Mesenchymal stem cell (in vitro differentiated cells and primary cell): ENCODE measurements around the gene GTF2A2.
A peak's percentile ranks its signal among the peaks of the same experiment; 100 is the strongest.

Experiments used
- DNase-seq: peaks from one replicate; pipeline ENCODE4 v3.0.0-alpha.2; 2013
- H2AFZ ChIP-seq: one replicate; pipeline ENCODE4 v1.6.1; 2013; ENCODE audit warnings: low read depth, mild to moderate bottlenecking, control low read depth, inconsistent platforms, low read length, moderate library complexity
- H2AK5ac ChIP-seq: 2 replicates; pipeline ENCODE4 v1.6.1; 2013; ENCODE audit warnings: low read length, moderate library complexity, mild to moderate bottlenecking, inconsistent platforms; ENCODE audit not compliant: severe bottlenecking
- H2BK120ac ChIP-seq: one replicate; pipeline ENCODE4 v1.6.1; 2013; ENCODE audit warnings: low read depth, mild to moderate bottlenecking, inconsistent platforms, low read length, moderate library complexity
- H2BK12ac ChIP-seq, 2 experiments: one replicate each; pipeline ENCODE4 v1.6.1; 2013; ENCODE audit warnings: inconsistent platforms in 2 of 2, low read length in 2 of 2, mild to moderate bottlenecking in 2 of 2, moderate library complexity in 2 of 2, control low read depth in 1 of 2
- H2BK15ac ChIP-seq: one replicate; pipeline ENCODE4 v1.6.1; 2013; ENCODE audit warnings: mild to moderate bottlenecking, low read depth, inconsistent platforms; ENCODE audit not compliant: poor library complexity, severe bottlenecking
- H2BK5ac ChIP-seq: 2 replicates; pipeline ENCODE4 v1.6.1; 2013; ENCODE audit warnings: low read depth, mild to moderate bottlenecking, low read length, control low read depth, inconsistent platforms; ENCODE audit not compliant: poor library complexity, severe bottlenecking
- H3K14ac ChIP-seq, 2 experiments: one replicate each; pipeline ENCODE4 v1.6.1; 2013; ENCODE audit warnings: inconsistent platforms in 2 of 2, low read length in 2 of 2, control low read depth in 1 of 2, mild to moderate bottlenecking in 1 of 2, moderate library complexity in 1 of 2
- H3K18ac ChIP-seq, 2 experiments: one replicate each; pipeline ENCODE4 v1.6.1; 2013; ENCODE audit warnings: inconsistent platforms in 2 of 2, low read length in 2 of 2, control low read depth in 1 of 2, low read depth in 1 of 2, mild to moderate bottlenecking in 1 of 2
- H3K23ac ChIP-seq, 2 experiments: one replicate each; pipeline ENCODE4 v1.6.1; 2013; ENCODE audit warnings: inconsistent platforms in 2 of 2, low read length in 2 of 2, mild to moderate bottlenecking in 2 of 2, moderate library complexity in 2 of 2, control low read depth in 1 of 2
- H3K27ac ChIP-seq: 2 replicates; pipeline ENCODE4 v1.5.1; 2013; ENCODE audit warnings: mild to moderate bottlenecking, moderate library complexity, low read length, control low read depth, inconsistent platforms; ENCODE audit not compliant: poor library complexity, severe bottlenecking
- H3K27me3 ChIP-seq, 2 experiments: 2 replicates each; pipeline versions ENCODE4 v1.6.1 to v1.7.0; 2013; ENCODE audit warnings: low read length in 2 of 2, mild to moderate bottlenecking in 2 of 2, moderate library complexity in 2 of 2, control low read depth in 1 of 2, inconsistent platforms in 1 of 2; ENCODE audit not compliant: control insufficient read depth in 1 of 2, insufficient read depth in 1 of 2
- H3K36me3 ChIP-seq, 2 experiments: 2 replicates each; pipeline versions ENCODE4 v1.6.1 to v1.7.0; 2013; ENCODE audit warnings: low read length in 2 of 2, control low read depth in 1 of 2, inconsistent platforms in 1 of 2, low read depth in 1 of 2, mild to moderate bottlenecking in 1 of 2; ENCODE audit not compliant: insufficient read depth in 2 of 2, control insufficient read depth in 1 of 2
- H3K4ac ChIP-seq, 2 experiments: one replicate each; pipeline ENCODE4 v1.6.1; 2013; ENCODE audit warnings: inconsistent platforms in 2 of 2, low read length in 2 of 2, mild to moderate bottlenecking in 2 of 2, moderate library complexity in 2 of 2, control low read depth in 1 of 2, low read depth in 1 of 2
- H3K4me1 ChIP-seq: 2 replicates; pipeline ENCODE4 v1.6.1; 2013; ENCODE audit warnings: low read depth, low read length, control low read depth; ENCODE audit not compliant: control insufficient read depth, insufficient read depth
- H3K4me2 ChIP-seq: 2 replicates; pipeline ENCODE4 v1.6.1; 2013; ENCODE audit warnings: low read length, mild to moderate bottlenecking, inconsistent platforms; ENCODE audit not compliant: poor library complexity, severe bottlenecking
- H3K4me3 ChIP-seq, 2 experiments: 2 replicates each; pipeline versions ENCODE4 v1.5.1 to v1.7.0; 2013; ENCODE audit warnings: low read length in 2 of 2, mild to moderate bottlenecking in 2 of 2, control low read depth in 1 of 2, low read depth in 1 of 2; ENCODE audit not compliant: insufficient read depth in 1 of 2
- H3K79me1 ChIP-seq: replicated peaks from 2 replicates; pipeline ENCODE4 v1.6.1; 2013; ENCODE audit warnings: mild to moderate bottlenecking, control low read depth, low read length, inconsistent platforms; ENCODE audit not compliant: poor library complexity, severe bottlenecking
- H3K9ac ChIP-seq: 2 replicates; pipeline ENCODE4 v1.7.0; 2013; ENCODE audit warnings: mild to moderate bottlenecking, low read length, moderate library complexity
- H3K9me3 ChIP-seq: 2 replicates; pipeline ENCODE4 v1.7.0; 2013; ENCODE audit warnings: mild to moderate bottlenecking, low read length; ENCODE audit not compliant: control insufficient read depth
- H4K8ac ChIP-seq: one replicate; pipeline ENCODE4 v1.6.1; 2013; ENCODE audit warnings: inconsistent platforms, mild to moderate bottlenecking, low read length, moderate library complexity
- H4K91ac ChIP-seq: one replicate; pipeline ENCODE4 v1.6.1; 2013; ENCODE audit warnings: mild to moderate bottlenecking, low read length, inconsistent platforms
- WGBS: methylation state at CpG from one replicate; pipeline ENCODE4 v1.1.7; 2013; ENCODE audit warnings: mixed read lengths; 5-methylcytosine and 5-hydroxymethylcytosine counted together

GTF2A2 gene

DNA sequence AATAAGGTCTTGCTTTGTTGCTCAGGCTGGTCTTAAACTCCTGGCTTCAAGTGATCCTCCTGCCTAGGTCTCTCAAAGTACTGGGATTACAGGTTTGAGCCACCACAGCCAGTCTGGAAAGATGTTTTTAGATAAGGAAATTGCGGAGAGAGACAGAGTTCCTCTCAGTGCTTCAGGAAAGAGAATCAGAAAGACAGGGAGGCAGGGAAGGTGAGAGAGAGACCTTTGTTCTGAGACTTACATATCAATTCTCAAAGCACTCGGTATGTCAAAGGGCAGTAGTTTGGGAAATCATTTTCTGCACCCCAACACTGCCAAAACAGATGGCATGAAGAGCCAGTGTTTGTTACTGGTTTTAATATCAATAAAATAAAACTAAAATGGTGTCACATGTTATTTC is 58.9 kb downstream of the GTF2A2 start:
- H2BK12ac ChIP-seq: no peak overlapping the region
- H3K9ac ChIP-seq: no peak overlapping the region
- H3K4me3 ChIP-seq: no peak overlapping the region
- no peak overlapping the region for H2AK5ac ChIP-seq
- H3K18ac ChIP-seq: no peak overlapping the region
- no peak overlapping the region for H4K8ac ChIP-seq
- no peak overlapping the region for H2BK15ac ChIP-seq
- H3K4ac ChIP-seq: no peak overlapping the region
- no peaks in the 10 kb centered on the region for H3K79me1 ChIP-seq
- no peak overlapping the region for H2AFZ ChIP-seq
- no peak overlapping the region for H3K23ac ChIP-seq
- H2BK120ac ChIP-seq: no peak overlapping the region
- no peak overlapping the region for H2BK5ac ChIP-seq
- peaks cover 6% of the 10 kb centered on the region for H3K9me3 ChIP-seq
- H4K91ac ChIP-seq: no peak overlapping the region
- no peaks in the 10 kb centered on the region for H3K36me3 ChIP-seq
- 92% methylated on average over 1 of the region's 2 CpGs for WGBS
- H3K4me1 ChIP-seq: peaks cover 9% of the 10 kb centered on the region
- DNase-seq: no peak
- H3K14ac ChIP-seq: no peak overlapping the region
- H3K27me3 ChIP-seq: no peaks in the 10 kb centered on the region
- no peak overlapping the region for H3K27ac ChIP-seq
- H3K4me2 ChIP-seq: no peak overlapping the region

DNA sequence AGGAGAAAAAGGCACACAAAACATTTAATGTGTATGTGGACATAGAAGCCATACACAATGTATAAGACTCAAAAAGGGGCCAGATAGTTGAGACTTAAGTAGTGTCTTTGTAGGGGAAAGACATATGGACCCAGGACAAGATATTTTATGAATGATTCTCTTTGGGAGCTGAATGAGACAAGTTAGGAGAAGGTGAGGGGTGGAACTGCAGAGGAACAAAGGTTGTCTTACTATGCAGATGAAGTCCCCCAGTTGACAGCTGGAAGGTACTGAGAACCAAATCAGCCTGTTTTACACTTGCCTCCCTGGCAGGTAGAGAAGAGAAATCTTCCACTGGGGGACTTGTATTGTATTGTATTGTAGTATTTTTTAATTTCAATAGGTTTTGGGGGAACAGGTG is 60.7 kb downstream of the GTF2A2 start:
- Histone ChIP-seq H2BK12ac (no peak overlapping the region), H2BK5ac (no peak overlapping the region), H2AK5ac (no peak overlapping the region), H2BK15ac (no peak overlapping the region), H3K36me3 (no peaks in the 10 kb centered on the region), H3K4me2 (no peak overlapping the region), H2AFZ (no peak overlapping the region), H3K23ac (no peak overlapping the region), H3K4ac (no peak overlapping the region), H3K9ac (no peak overlapping the region), H3K27me3 (no peaks in the 10 kb centered on the region), H2BK120ac (no peak overlapping the region), H3K4me1 (peaks cover 10% of the 10 kb centered on the region), H3K27ac (no peak overlapping the region), H4K8ac (no peak overlapping the region), H4K91ac (no peak overlapping the region), H3K9me3 (no peaks in the 10 kb centered on the region), H3K14ac (no peak overlapping the region), H3K4me3 (no peak overlapping the region), H3K18ac (no peak overlapping the region), H3K79me1 (no peaks in the 10 kb centered on the region)
- DNase-seq: no peak

DNA sequence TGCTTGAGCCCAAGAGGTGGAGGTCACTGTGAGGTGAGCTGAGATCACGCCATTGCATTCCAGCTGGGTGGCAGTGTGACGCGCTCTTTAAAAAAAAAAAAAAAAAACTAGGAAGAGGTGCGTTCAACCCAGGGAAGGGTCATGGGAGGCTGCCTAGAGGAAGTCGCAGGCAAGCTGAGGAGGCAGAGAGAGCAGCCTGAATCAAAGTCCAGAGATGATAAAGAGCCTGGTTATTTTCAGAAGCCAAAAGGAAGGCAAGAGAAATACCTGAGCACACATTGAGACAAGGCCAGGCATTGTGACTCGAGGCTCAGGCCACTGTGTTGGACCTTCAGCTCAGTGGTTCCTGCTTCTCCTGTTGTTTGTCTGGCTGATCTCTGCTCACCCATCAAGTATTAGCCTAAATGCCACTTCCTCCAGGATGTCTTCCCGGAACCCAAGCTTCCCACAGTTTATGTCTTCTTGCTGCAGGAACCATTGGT is 61.8 kb downstream of the GTF2A2 start:
- no peak overlapping the region for H2BK12ac ChIP-seq
- no peak overlapping the region for H2BK120ac ChIP-seq
- WGBS: 77% methylated on average over 6 of the region's 7 CpGs
- no peak overlapping the region for H3K9ac ChIP-seq
- no peaks in the 10 kb centered on the region for H3K79me1 ChIP-seq
- H3K18ac ChIP-seq: no peak overlapping the region
- no peak overlapping the region for H2BK15ac ChIP-seq
- H3K9me3 ChIP-seq: no peaks in the 10 kb centered on the region
- H3K27me3 ChIP-seq: no peaks in the 10 kb centered on the region
- H3K4me1 ChIP-seq: peaks cover 10% of the 10 kb centered on the region
- H4K91ac ChIP-seq: no peak overlapping the region
- peak overlapping the region; percentile 41 for H2AK5ac ChIP-seq
- H3K4me3 ChIP-seq: no peak overlapping the region
- H3K14ac ChIP-seq: no peak overlapping the region
- peak overlapping the region; percentile 83 for H3K27ac ChIP-seq
- H3K4me2 ChIP-seq: no peak overlapping the region
- no peaks in the 10 kb centered on the region for H3K36me3 ChIP-seq
- no peak overlapping the region for H3K4ac ChIP-seq
- H4K8ac ChIP-seq: no peak overlapping the region
- DNase-seq: no peak
- H3K23ac ChIP-seq: no peak overlapping the region
- H2BK5ac ChIP-seq: peak overlapping the region; percentile 5
- H2AFZ ChIP-seq: no peak overlapping the region

DNA sequence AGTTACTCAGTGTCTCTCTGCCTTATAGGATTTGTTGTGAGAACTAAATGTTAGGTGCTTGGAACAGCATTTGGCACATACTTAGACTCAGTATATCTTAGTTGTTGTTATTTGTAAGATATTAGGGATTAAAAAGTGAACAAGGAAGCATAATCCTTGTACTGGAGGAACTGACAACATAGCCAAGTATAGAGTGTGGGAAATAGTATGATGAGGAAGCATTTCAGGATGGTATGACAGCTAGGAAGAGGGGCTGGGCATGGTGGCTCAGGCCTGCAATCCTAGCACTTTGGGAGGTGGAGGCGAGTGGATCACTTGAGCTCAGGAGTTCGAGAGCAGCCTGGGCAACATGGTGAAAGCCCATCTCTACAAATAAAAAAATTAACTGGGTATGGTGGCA is 62.3 kb downstream of the GTF2A2 start:
- no peak overlapping the region for H4K91ac ChIP-seq

More for the DNA sequence above, 62.3 kb downstream of the GTF2A2 start:
- Histone ChIP-seq H3K27ac (peak overlapping the region; percentile 83), H3K23ac (no peak overlapping the region), H3K4me1 (peaks cover 10% of the 10 kb centered on the region), H3K4me3 (no peak overlapping the region), H2BK5ac (peak overlapping the region; percentile 5), H3K14ac (no peak overlapping the region), H3K36me3 (no peaks in the 10 kb centered on the region), H3K4ac (no peak overlapping the region), H3K18ac (no peak overlapping the region), H2AFZ (no peak overlapping the region), H2AK5ac (no peak overlapping the region), H3K4me2 (no peak overlapping the region), H2BK120ac (no peak overlapping the region), H4K8ac (no peak overlapping the region), H3K79me1 (no peaks in the 10 kb centered on the region), H3K27me3 (no peaks in the 10 kb centered on the region), H3K9ac (peak overlapping the region; percentile 58), H2BK15ac (no peak overlapping the region), H3K9me3 (no peaks in the 10 kb centered on the region), H2BK12ac (no peak overlapping the region)
- no peak for DNase-seq
- WGBS: 80% methylated on average over 2 of the region's 2 CpGs
